ENCODE results near the gene SPEN.
"Not testable (repeated sequence)": the region's sequence is repeated elsewhere in the genome, so short reads cannot be mapped to it uniquely, and the experiment has no call there.

Gene SPEN

GRCh38 chr1:15923241-15923640 is 75.7 kb downstream of the SPEN start:
- Mint-ChIP-seq H3K4me3 (no peak overlapping the region), H3K4me1 (peaks cover 16% of the 10 kb centered on the region), H3K27me3 (no peaks in the 10 kb centered on the region), H3K9me3 (no peaks in the 10 kb centered on the region), H3K27ac (ENCODE audit: low read depth) (no peak overlapping the region), H3K36me3 (ENCODE audit: insufficient read depth) (peaks cover 56% of the 10 kb centered on the region)
- ATAC-seq (replicated peaks; ENCODE audit: extremely low read depth, poor library complexity, severe bottlenecking) (no peak), DNase-seq (ENCODE audit: low spot score in 2 of 2) (no peak)

DNA sequence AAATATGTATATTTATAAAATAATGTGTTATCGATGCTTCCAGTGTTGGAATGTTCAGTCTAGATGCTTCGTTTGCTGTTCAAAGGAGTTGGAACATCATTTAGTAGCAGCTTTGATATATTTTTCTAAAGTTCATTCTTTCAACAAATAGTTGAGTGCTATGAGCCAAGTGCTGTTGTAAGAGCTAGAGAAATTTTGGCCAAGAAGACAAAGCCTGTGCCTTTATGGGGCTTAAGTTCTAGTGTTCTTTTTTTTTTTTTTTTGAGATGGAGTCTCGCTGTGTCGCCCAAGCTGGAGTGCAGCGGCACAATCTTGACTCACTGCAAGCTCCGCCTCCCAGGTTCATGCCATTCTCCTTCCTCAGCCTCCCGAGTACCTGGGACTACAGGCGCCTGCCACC is 78.9 kb downstream of the SPEN start:
- not testable (repeated sequence) for H3K4me3 Mint-ChIP-seq; H3K9me3 Mint-ChIP-seq; H3K27me3 Mint-ChIP-seq; DNase-seq (ENCODE audit: low spot score in 2 of 2); ATAC-seq (replicated peaks; ENCODE audit: extremely low read depth, poor library complexity, severe bottlenecking)
- H3K27ac Mint-ChIP-seq (ENCODE audit: low read depth), result peak overlapping the region; percentile 64
- peaks cover 10% of the 10 kb centered on the region for H3K4me1 Mint-ChIP-seq
- H3K36me3 Mint-ChIP-seq (ENCODE audit: insufficient read depth), result peaks cover 63% of the 10 kb centered on the region

DNA sequence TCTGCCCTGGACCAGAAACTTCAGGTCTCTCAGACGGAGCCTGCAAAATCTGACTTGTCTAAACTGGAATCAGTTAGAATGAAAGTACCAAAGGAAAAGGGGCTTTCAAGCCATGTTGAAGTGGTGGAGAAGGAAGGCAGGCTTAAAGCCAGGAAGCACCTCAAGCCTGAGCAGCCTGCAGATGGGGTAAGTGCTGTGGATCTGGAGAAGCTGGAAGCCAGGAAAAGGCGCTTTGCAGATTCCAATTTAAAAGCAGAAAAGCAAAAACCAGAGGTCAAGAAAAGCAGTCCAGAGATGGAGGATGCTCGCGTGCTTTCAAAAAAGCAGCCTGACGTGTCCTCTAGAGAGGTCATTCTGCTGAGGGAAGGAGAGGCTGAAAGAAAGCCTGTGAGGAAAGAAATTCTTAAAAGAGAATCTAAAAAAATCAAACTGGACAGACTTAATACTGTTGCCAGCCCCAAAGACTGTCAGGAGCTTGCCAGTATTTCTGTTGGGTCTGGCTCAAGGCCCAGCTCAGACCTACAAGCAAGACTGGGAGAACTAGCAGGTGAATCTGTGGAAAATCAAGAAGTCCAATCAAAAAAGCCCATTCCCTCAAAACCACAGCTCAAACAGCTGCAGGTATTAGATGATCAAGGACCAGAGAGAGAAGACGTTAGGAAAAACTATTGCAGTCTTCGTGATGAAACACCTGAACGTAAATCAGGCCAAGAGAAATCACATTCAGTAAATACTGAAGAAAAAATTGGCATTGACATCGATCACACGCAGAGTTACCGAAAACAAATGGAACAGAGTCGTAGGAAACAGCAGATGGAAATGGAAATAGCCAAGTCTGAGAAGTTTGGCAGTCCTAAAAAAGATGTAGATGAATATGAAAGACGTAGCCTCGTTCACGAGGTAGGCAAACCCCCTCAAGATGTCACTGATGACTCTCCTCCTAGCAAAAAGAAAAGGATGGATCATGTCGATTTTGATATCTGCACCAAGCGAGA is 81.8 kb downstream of the SPEN start:
- peaks cover 55% of the 10 kb centered on the region for H3K36me3 Mint-ChIP-seq (ENCODE audit: insufficient read depth)
- H3K27me3 Mint-ChIP-seq, result no peaks in the 10 kb centered on the region
- H3K27ac Mint-ChIP-seq (ENCODE audit: low read depth), result no peak overlapping the region
- H3K4me3 Mint-ChIP-seq, result no peak overlapping the region
- no peak for ATAC-seq (replicated peaks; ENCODE audit: extremely low read depth, poor library complexity, severe bottlenecking)
- DNase-seq (ENCODE audit: low spot score in 2 of 2), result no peak
- no peaks in the 10 kb centered on the region for H3K9me3 Mint-ChIP-seq
- H3K4me1 Mint-ChIP-seq, result peaks cover 10% of the 10 kb centered on the region

DNA sequence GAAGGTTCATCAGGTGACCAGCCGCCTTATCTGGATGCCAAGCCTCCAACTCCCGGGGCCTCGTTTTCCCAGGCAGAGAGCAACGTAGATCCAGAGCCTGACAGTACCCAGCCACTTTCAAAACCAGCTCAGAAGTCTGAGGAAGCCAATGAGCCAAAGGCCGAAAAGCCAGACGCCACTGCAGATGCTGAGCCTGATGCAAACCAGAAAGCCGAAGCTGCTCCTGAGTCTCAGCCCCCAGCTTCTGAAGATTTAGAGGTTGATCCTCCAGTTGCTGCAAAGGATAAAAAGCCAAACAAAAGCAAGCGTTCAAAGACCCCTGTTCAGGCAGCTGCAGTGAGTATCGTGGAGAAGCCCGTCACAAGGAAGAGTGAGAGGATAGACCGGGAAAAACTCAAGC is 83.9 kb downstream of the SPEN start:
- Mint-ChIP-seq H3K36me3 (ENCODE audit: insufficient read depth) (peaks cover 58% of the 10 kb centered on the region), H3K9me3 (no peaks in the 10 kb centered on the region), H3K27me3 (no peaks in the 10 kb centered on the region), H3K4me1 (peaks cover 10% of the 10 kb centered on the region), H3K4me3 (no peak overlapping the region), H3K27ac (ENCODE audit: low read depth) (peak overlapping the region; percentile 51)
- ATAC-seq (replicated peaks; ENCODE audit: extremely low read depth, poor library complexity, severe bottlenecking) (no peak), DNase-seq (ENCODE audit: low spot score in 2 of 2) (no peak)

- H3K4me1 Mint-ChIP-seq, result peaks cover 10% of the 10 kb centered on the region
- no peak overlapping the region for H3K4me3 Mint-ChIP-seq
- no peaks in the 10 kb centered on the region for H3K27me3 Mint-ChIP-seq
- peak overlapping the region; percentile 51 for H3K27ac Mint-ChIP-seq (ENCODE audit: low read depth)
- ATAC-seq (replicated peaks; ENCODE audit: extremely low read depth, poor library complexity, severe bottlenecking) (no peak), DNase-seq (ENCODE audit: low spot score in 2 of 2) (no peak)
- no peaks in the 10 kb centered on the region for H3K9me3 Mint-ChIP-seq
- peaks cover 54% of the 10 kb centered on the region for H3K36me3 Mint-ChIP-seq (ENCODE audit: insufficient read depth)
These were observed 84.4 kb downstream of the SPEN start for GRCh38 chr1:15931884-15932283.

DNA sequence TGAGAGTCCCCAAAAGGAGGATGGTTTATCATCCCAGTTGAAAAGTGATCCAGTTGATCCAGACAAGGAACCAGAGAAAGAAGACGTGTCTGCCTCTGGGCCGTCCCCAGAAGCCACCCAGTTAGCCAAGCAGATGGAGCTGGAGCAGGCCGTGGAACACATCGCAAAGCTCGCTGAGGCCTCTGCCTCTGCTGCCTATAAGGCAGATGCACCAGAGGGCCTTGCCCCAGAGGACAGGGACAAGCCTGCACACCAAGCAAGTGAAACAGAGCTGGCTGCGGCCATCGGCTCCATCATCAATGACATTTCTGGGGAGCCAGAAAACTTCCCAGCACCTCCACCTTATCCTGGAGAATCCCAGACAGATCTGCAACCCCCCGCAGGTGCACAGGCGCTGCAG is 85.1 kb downstream of the SPEN start:
- H3K4me1 Mint-ChIP-seq, result peaks cover 10% of the 10 kb centered on the region
- no peak for ATAC-seq (replicated peaks; ENCODE audit: extremely low read depth, poor library complexity, severe bottlenecking)

DNA sequence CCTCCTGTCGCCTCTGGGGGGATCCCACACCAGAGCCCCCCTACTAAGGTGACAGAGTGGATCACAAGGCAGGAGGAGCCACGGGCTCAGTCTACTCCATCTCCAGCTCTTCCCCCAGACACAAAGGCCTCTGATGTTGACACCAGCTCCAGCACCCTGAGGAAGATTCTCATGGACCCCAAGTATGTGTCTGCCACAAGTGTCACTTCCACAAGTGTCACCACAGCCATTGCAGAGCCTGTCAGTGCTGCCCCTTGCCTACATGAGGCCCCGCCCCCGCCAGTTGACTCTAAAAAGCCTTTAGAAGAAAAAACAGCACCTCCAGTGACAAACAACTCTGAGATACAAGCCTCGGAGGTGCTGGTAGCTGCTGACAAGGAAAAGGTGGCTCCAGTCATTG is 86.2 kb downstream of the SPEN start:
- no peak for DNase-seq (ENCODE audit: low spot score in 2 of 2)
- peak overlapping the region; percentile 46 for H3K27ac Mint-ChIP-seq (ENCODE audit: low read depth)
- H3K4me3 Mint-ChIP-seq, result no peak overlapping the region
- peaks cover 6% of the 10 kb centered on the region for H3K4me1 Mint-ChIP-seq
- H3K27me3 Mint-ChIP-seq, result no peaks in the 10 kb centered on the region
- ATAC-seq (replicated peaks; ENCODE audit: extremely low read depth, poor library complexity, severe bottlenecking), result no peak
- H3K9me3 Mint-ChIP-seq, result no peaks in the 10 kb centered on the region
- H3K36me3 Mint-ChIP-seq (ENCODE audit: insufficient read depth), result peaks cover 53% of the 10 kb centered on the region

More for the DNA sequence above, 85.1 kb downstream of the SPEN start:
- H3K36me3 Mint-ChIP-seq (ENCODE audit: insufficient read depth), result peaks cover 55% of the 10 kb centered on the region
- peak overlapping the region; percentile 51 for H3K27ac Mint-ChIP-seq (ENCODE audit: low read depth)
- DNase-seq (ENCODE audit: low spot score in 2 of 2), result no peak
- H3K9me3 Mint-ChIP-seq, result no peaks in the 10 kb centered on the region
- H3K4me3 Mint-ChIP-seq, result no peak overlapping the region
- H3K27me3 Mint-ChIP-seq, result no peaks in the 10 kb centered on the region

- DNase-seq (ENCODE audit: low spot score in 2 of 2) (no peak), ATAC-seq (replicated peaks; ENCODE audit: extremely low read depth, poor library complexity, severe bottlenecking) (no peak)
- Mint-ChIP-seq H3K9me3 (no peaks in the 10 kb centered on the region), H3K36me3 (ENCODE audit: insufficient read depth) (peaks cover 49% of the 10 kb centered on the region), H3K27me3 (no peaks in the 10 kb centered on the region), H3K4me1 (peaks cover 6% of the 10 kb centered on the region), H3K4me3 (no peak overlapping the region), H3K27ac (ENCODE audit: low read depth) (no peak overlapping the region)
These were observed 86.9 kb downstream of the SPEN start for GRCh38 chr1:15934211-15935055.

- Mint-ChIP-seq H3K27ac (ENCODE audit: low read depth) (peak overlapping the region; percentile 82), H3K4me1 (peaks cover 6% of the 10 kb centered on the region), H3K27me3 (no peaks in the 10 kb centered on the region), H3K4me3 (no peak overlapping the region), H3K36me3 (ENCODE audit: insufficient read depth) (peaks cover 46% of the 10 kb centered on the region), H3K9me3 (no peaks in the 10 kb centered on the region)
- no peak for ATAC-seq (replicated peaks; ENCODE audit: extremely low read depth, poor library complexity, severe bottlenecking)
- DNase-seq (ENCODE audit: low spot score in 2 of 2), result no peak
These were observed 87.8 kb downstream of the SPEN start for GRCh38 chr1:15935056-15935950.

DNA sequence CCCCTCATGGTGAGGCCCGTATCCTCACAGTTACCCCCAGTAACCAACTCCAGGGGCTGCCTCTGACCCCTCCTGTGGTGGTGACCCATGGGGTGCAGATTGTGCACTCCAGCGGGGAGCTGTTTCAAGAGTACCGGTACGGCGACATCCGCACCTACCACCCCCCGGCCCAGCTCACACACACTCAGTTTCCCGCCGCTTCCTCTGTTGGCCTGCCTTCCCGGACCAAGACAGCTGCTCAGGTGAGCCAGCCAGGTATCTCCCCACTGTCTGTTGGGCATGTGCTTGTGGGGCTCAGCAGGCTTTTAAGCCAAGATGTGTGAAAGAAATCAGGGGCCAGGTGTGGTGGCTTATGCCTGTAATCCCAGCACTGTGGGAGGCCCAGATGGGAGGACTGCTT is 88.5 kb downstream of the SPEN start:
- ATAC-seq (replicated peaks; ENCODE audit: extremely low read depth, poor library complexity, severe bottlenecking) (no peak), DNase-seq (ENCODE audit: low spot score in 2 of 2) (no peak)
- Mint-ChIP-seq H3K36me3 (ENCODE audit: insufficient read depth) (peaks cover 51% of the 10 kb centered on the region), H3K27me3 (no peaks in the 10 kb centered on the region), H3K4me3 (no peak overlapping the region), H3K4me1 (peaks cover under 1% of the 10 kb centered on the region), H3K9me3 (no peaks in the 10 kb centered on the region), H3K27ac (ENCODE audit: low read depth) (peak overlapping the region; percentile 82)

DNA sequence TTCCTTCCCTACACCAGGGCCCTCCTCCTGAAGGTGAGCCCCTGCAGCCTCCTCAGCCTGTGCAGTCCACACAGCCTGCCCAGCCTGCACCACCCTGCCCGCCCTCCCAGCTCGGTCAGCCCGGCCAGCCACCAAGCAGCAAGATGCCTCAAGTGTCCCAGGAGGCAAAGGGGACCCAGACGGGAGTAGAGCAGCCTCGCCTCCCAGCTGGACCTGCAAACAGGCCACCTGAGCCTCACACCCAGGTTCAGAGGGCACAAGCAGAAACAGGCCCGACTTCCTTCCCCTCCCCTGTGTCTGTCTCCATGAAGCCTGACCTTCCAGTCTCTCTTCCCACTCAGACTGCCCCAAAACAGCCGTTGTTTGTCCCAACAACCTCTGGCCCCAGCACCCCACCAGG is 89.6 kb downstream of the SPEN start:
- H3K27ac Mint-ChIP-seq (ENCODE audit: low read depth), result no peak overlapping the region
- peaks cover 47% of the 10 kb centered on the region for H3K36me3 Mint-ChIP-seq (ENCODE audit: insufficient read depth)
- no peaks in the 10 kb centered on the region for H3K27me3 Mint-ChIP-seq
- H3K4me1 Mint-ChIP-seq, result no peaks in the 10 kb centered on the region
- H3K4me3 Mint-ChIP-seq, result no peak overlapping the region
- ATAC-seq (replicated peaks; ENCODE audit: extremely low read depth, poor library complexity, severe bottlenecking) (no peak), DNase-seq (ENCODE audit: low spot score in 2 of 2) (no peak)
- no peaks in the 10 kb centered on the region for H3K9me3 Mint-ChIP-seq

DNA sequence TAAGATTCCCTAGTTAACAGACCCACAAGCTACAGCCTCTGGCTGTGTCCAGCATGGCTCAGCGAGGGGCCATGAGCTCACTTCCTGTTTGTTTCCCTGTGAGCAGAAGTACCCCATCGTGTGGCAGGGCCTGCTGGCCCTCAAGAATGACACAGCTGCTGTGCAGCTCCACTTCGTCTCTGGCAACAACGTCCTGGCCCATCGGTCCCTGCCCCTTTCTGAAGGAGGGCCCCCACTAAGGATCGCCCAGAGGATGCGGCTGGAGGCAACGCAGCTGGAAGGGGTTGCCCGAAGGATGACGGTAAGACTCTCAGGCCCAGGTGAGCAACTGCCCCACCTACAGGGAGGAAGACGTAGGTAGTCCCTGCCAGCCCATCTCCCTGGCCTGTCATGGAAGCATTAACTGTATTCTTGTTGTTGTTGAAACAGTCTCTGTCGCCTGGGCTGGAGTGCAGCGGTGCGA is 90.2 kb downstream of the SPEN start:
- ATAC-seq (replicated peaks; ENCODE audit: extremely low read depth, poor library complexity, severe bottlenecking), result no peak
- no peak for DNase-seq (ENCODE audit: low spot score in 2 of 2)
- Mint-ChIP-seq H3K27me3 (no peaks in the 10 kb centered on the region), H3K9me3 (no peaks in the 10 kb centered on the region), H3K36me3 (ENCODE audit: insufficient read depth) (peaks cover 50% of the 10 kb centered on the region), H3K4me1 (no peaks in the 10 kb centered on the region), H3K27ac (ENCODE audit: low read depth) (no peak overlapping the region), H3K4me3 (no peak overlapping the region)
